ENCODE results near the gene STPG2.

The STPG2 gene

DNA sequence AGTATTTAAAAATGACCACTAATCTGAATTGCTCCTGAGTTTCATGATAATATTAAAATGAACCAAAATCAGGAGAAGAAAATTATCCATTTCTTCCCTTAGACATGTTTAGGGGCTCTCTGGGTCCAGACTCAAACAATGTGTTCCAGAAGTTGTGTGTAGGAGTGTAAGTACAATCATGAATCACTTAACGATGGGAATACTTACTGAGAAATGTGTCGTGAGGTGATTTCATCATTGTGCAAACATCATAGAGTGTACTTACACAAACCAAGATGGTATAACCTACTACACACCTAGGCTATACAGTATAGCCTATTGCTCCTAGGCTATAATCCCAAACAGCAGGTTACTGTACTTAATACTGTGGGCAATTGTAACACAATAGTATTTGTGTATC is 74.8 kb downstream of the STPG2 start:
- DNase-seq (ENCODE audit: extremely low spot score): no peak
- POLR2A ChIA-PET: no interaction called here
- TF ChIP-seq, protein P1, sequence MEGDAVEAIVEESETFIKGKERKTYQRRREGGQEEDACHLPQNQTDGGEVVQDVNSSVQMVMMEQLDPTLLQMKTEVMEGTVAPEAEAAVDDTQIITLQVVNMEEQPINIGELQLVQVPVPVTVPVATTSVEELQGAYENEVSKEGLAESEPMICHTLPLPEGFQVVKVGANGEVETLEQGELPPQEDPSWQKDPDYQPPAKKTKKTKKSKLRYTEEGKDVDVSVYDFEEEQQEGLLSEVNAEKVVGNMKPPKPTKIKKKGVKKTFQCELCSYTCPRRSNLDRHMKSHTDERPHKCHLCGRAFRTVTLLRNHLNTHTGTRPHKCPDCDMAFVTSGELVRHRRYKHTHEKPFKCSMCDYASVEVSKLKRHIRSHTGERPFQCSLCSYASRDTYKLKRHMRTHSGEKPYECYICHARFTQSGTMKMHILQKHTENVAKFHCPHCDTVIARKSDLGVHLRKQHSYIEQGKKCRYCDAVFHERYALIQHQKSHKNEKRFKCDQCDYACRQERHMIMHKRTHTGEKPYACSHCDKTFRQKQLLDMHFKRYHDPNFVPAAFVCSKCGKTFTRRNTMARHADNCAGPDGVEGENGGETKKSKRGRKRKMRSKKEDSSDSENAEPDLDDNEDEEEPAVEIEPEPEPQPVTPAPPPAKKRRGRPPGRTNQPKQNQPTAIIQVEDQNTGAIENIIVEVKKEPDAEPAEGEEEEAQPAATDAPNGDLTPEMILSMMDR (IDR thresholded peaks at IDR 0.05; ENCODE audit: control extremely low read depth, extremely low read depth, low read depth, missing control alignments): no peak
- CTCF ChIA-PET: no interaction called here

DNA sequence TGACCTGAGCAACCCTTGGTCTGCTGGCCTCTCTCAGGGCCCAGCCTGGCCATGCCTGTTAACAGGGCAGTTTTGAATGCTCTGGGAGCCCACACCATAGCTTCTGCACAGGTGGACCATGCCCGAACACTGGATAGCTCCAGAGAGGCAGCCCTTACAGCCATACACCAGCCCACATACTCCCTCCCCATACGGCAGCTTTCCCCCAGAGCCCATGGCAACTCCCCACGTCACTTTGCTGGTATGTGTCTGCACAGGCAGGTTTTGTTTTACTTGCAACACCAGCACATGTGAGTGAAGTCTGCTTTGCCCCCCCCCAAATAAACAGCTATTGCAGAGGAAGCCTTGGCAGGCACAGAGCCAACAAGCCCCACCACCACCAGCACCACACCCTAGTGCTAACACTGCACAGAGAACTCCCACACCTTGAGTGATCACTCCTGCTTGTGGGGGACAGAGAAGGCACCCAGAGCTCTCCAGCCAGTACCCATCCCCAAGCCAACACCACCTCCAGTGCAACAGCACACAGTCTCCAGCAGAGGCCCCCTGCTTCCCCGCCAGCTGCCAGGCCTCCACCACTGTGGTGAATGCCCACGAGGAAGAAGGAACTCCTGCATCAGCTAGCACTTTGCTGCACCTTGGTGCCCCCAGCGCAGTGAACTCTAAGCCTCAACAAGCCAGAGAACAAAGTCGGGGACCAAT is 87.3 kb downstream of the STPG2 start:
- TF ChIP-seq, protein P1 (IDR thresholded peaks at IDR 0.05; ENCODE audit: control extremely low read depth, extremely low read depth, low read depth, missing control alignments): no peak
- DNase-seq (ENCODE audit: extremely low spot score): no peak
- ChIA-PET POLR2A (no interaction called here), CTCF (interaction anchor here (2.1 kb wide), 1 partner anchor 14 kb away, joined by 5 read pairs; no protein-coding TSS in a partner anchor)

DNA sequence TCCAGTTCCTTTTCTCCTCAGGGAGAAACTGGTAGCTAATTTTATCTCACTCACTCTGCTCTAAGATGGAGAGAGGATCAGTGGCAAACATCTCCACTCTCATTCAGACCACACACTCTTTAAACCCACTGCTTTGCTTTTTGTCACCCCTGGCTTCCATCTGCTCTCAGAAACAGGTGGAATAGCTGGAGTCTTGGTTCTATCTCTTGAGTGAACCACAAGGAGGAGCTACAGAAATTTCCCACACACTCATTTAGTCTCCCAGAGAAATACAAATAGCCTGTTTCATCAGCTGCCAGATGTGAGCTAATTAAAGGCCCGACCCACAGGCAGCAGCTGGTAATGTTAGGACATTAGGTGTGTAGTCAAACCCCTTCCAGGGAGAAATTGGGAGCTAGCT is 96.6 kb downstream of the STPG2 start:
- CTCF ChIA-PET: interaction anchor here (0.9 to 1.6 kb wide), 4 partner anchors 9 to 696 kb away, joined by 3 to 5 read pairs (median 3); no protein-coding TSS in a partner anchor
- POLR2A ChIA-PET: no interaction called here
- no peak for DNase-seq (ENCODE audit: extremely low spot score)

DNA sequence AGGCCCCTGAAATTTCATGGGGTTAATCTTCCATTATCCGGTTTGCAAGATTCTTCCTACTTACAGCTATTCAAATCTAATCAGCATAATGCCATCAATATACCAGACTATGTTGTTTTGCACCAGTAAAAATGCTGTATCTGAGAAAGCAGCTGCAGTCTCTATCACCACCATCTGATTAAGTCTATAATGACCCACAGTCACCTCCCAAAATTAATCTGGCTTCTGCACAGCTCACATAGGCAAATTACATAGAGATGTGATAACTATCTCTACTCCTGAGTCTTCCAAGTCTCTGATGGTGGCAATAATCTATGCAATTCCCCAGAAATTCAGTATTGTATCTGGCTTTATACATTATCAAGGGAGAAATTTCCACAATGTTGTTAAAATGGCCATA is 113.2 kb downstream of the STPG2 start:
- ChIA-PET POLR2A (no interaction called here), CTCF (no interaction called here)
- DNase-seq (ENCODE audit: extremely low spot score): no peak
- TF ChIP-seq, protein P1 (IDR thresholded peaks at IDR 0.05; ENCODE audit: control extremely low read depth, extremely low read depth, low read depth, missing control alignments): no peak

More for the DNA sequence above, 96.6 kb downstream of the STPG2 start:
- TF ChIP-seq, protein P1 (IDR thresholded peaks at IDR 0.05; ENCODE audit: control extremely low read depth, extremely low read depth, low read depth, missing control alignments): no peak

DNA sequence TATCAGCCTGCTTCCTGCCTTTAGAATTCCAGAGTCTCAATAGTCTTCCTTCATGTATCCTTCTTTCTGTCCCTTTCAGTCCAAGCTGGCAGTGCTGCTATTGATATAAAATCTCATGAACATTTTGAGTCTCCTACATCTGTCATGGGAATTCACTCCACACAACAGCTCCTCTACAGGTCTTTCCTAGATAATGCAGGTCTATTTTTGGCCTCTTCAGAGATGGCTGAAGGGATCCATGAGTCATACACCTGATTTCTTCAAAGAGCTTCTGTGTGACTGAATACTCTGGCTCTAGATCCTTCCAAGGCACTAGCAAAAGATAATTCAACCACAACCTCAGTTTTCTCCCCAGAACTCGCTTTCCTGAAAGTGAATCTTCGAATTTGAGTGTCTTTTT is 115.4 kb downstream of the STPG2 start:
- no peak for DNase-seq (ENCODE audit: extremely low spot score)
- CTCF ChIA-PET: no interaction called here
- TF ChIP-seq, protein P1 (IDR thresholded peaks at IDR 0.05; ENCODE audit: control extremely low read depth, extremely low read depth, low read depth, missing control alignments): no peak
- POLR2A ChIA-PET: no interaction called here

DNA sequence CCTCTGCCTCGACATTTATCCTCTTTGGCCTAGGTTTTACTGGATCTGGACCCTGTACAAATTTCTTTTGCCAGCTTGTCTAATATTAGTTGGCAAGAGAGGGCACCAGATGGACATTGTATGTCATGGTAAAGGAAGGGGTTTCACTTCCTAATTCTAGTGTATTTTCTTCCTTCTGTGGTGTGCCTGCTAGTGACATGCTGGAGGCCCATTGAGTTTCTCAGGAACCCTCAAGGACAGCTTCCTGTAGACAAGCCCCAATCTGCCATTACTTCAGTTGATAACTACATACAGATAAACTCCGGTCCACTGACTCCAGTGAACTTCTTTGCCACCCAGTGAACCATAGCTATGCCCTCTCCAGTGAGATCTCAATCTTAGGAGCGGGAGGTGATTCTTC is 116.9 kb downstream of the STPG2 start:
- POLR2A ChIA-PET: no interaction called here
- CTCF ChIA-PET: no interaction called here
- DNase-seq (ENCODE audit: extremely low spot score): no peak
- TF ChIP-seq, protein P1 (IDR thresholded peaks at IDR 0.05; ENCODE audit: control extremely low read depth, extremely low read depth, low read depth, missing control alignments): no peak

All from GM10248 (cell line).